Measurements from ENCODE around the gene LYL1. TPM values are rescaled to one million over a fixed set of nuclear protein-coding genes. Genes with fewer than 3 reads are reported as not detected.

LYL1 gene
- total RNA-seq, 4 donors from 2014 or later, result 13.7 to 27.7 (median 21.5) TPM

DNA sequence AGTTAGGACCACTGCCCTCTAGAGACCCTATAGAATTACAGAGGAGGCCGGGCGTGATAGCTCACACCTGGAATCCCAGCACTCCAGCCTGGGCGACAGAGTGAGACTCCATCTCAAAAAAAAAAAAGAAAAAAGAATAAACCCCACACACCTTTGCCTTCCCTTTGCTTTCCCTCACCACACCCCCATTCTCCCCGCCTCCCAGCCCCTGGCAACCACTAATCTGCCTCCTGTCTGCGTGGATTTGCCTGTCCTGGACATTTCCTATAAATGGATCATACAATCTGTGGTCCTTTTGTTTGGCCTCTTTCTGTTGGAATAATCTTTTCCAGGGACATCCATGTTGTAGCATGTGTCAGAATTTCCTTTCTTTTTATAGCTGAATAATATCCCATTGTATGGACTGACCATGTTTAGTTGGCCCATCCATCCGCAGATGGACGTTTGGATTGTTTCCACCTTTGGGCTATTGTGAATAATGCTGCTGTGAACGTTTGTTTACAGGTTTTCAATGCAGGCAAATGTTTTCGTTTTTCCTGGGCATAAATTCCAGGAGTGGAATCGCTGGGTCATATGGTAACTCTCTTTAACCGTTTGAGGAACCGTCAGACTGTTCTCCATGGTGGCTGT lies 30.7 kb upstream of the LYL1 start:
- no peak for TF ChIP-seq CTCF (IDR thresholded peaks at IDR 0.05; ENCODE audit: low read depth)

DNA sequence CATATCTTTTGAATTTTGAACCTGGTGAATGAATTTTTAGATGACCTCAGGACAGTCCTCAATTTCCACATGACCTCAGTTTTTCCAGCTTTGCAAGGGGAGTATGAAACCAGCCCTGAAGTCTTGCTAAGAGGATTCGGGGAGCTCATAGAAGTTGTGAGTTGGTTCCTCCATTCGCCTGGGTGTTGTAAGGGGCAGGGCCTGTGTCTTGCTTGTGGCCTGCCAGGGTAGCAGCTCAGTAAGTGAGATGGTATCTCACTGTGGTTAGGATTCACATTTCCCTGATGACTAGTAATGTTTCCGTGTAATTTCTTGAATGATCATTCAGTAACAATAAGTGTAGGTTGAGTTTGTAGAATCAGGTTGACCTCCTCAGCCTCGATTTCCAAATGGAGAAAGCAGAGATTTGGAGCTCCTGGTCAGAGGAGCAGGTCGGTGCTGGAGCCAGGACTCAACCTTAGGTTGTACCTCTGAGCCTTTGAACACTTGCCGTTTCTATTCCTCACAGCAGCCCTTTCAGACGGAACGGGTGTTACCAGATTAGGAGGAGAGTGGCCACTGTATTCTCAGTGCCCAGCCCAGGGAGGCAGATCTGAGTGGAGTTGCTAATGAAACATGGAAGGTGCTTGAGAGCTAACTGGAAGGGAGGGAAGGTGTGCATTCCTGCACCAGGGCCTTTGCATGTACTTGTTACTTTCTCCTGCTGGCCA lies 30.0 kb upstream of the LYL1 start:
- no peak for TF ChIP-seq CTCF (IDR thresholded peaks at IDR 0.05; ENCODE audit: low read depth)

DNA sequence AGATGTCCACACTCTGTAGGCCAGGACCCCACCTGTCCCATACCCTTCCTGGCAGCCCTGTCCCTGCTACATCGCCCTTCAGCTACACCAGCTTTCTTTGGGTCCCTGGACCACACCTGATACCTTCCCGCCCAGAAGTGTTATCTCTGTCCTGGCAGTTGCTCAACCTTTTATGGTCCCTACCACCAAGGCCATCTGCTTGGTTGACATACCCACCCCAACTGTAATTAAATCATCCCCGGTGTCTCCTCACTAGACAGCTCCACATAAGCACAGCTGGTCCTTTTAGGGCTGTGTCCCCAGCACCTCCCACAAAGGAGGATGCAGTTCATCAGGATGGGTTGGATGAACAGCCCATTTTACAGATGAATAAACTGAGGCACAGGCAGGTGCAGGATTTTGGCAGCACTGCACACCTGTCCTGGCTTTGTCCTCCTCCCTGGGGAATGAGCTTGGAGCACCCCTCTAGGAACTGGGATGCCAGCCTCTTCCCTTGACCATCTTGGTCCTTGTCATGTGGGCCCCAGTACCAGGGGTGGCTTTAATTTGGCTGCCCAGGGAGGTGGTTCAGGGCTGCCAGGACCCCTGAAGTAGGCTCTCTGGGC lies 28.3 kb upstream of the LYL1 start:
- TF ChIP-seq CTCF (IDR thresholded peaks at IDR 0.05; ENCODE audit: low read depth), result no peak

DNA sequence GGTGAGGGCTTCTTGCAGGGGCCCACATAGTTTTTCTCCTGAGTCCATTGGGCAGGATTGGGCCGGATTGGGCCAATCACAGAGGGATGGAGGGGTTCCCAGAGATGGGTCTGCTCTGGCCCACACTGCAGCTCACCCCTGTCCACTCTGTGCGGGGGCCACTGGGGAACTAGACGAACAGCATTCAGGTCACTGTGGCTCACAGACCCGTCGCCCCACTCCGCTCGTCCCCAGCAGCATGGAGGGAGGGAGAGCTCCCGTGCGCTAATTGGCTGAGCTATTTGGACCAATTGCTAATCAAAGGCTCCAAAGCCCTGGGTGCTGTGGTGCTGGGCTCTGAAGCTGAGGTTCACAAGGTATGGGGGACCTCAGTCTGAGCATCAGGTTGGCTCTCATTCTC lies 26.7 kb upstream of the LYL1 start:
- no peak for TF ChIP-seq CTCF (IDR thresholded peaks at IDR 0.05; ENCODE audit: low read depth)

- TF ChIP-seq CTCF (IDR thresholded peaks at IDR 0.05; ENCODE audit: low read depth), result no peak
These were observed 25.9 kb upstream of the LYL1 start for GRCh38 chr19:13128583-13128982.

DNA sequence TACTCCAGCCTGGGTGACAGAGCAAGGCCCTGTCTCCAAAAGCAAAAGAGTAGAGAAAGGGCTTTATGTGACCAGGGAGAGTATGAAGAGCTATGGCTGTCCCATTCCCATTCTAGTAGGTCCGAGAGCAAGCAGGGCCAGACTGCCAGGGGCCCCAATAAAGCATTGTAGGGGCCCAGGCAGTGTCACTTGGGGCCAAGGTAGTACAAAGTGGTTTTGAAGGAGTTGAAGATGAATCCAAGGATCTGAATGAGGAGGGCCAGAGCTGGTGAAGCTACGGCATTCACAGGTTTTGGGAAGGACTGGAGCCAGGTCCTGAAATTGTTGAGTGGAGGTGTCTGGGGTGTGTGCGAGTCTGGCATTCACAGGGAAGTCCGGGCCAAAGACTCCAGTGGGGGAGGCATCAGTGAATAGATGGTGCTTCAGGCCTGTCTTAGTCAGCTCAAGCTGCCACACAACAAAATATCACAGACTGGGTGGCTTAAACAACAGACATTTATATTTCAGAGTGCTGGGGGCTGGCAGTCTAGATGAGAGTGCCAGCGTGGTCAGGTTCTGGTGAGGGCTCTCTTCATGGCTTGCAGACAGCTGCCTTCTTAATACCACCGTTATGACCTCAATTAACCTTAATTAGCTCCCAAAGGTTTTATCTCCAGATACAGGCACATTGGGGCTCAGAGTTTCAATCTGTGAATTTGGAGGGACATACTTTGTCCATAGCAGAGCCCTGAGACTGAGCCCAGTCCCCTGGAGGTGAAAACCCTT lies 25.3 kb upstream of the LYL1 start:
- no peak for TF ChIP-seq CTCF (IDR thresholded peaks at IDR 0.05; ENCODE audit: low read depth)

DNA sequence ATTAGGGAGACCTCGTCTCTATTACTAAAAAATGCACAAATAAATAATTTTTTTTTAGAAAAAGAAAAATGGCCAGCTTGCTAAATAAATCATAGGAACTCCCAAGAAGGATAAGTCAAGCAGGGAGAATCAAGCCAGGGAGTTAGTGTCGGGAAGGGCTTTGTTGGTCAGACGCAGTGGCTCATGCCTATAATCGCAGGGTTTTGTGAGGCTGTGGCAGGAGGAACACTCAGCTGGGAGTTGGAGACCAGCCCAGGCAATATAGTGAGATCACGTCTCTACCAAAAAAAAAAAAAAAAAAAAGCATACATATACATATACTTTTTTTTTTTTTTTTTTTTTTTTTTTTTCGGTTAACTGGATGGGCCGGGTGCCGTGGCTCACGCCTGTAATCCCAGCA lies 24.4 kb upstream of the LYL1 start:
- no peak for TF ChIP-seq CTCF (IDR thresholded peaks at IDR 0.05; ENCODE audit: low read depth)
